Neural cell (in vitro differentiated cells): ENCODE results near the gene SLC25A23. TPM values are rescaled to one million over a fixed set of nuclear protein-coding genes. Genes with fewer than 3 reads are reported as not detected.

Experiments
- H2AFZ ChIP-seq: fragments of 200-600, 300-800 bp; sonication (generic), shearing (Covaris generic); 2 replicates; pipeline ENCODE4 v1.6.0; 2014; ENCODE audit warnings: low read depth, mild to moderate bottlenecking, antibody characterized with exemption, low read length, moderate library complexity
- H3F3A ChIP-seq: fragments of 200-600 bp; shearing (Covaris generic); 2 replicates; pipeline ENCODE4 v1.6.1; 2016; ENCODE audit warnings: mild to moderate bottlenecking, moderate library complexity, mixed read lengths, antibody characterized with exemption, low read length; ENCODE audit not compliant: insufficient read depth, poor library complexity, severe bottlenecking
- H3K27ac ChIP-seq: fragments of 200-600, 300-800 bp; sonication (generic), shearing (Covaris generic); 2 replicates; pipeline ENCODE4 v1.5.1; 2014; ENCODE audit warnings: mild to moderate bottlenecking, low read length, moderate library complexity
- H3K27me3 ChIP-seq: fragments of 300-800, 200-600 bp; sonication (generic), shearing (Covaris generic); 2 replicates; pipeline ENCODE4 v1.6.0; 2014; ENCODE audit warnings: mild to moderate bottlenecking, low read depth, low read length, moderate library complexity; ENCODE audit not compliant: insufficient read depth
- H3K36me3 ChIP-seq: fragments of 300-800, 200-600 bp; sonication (generic), shearing (Covaris generic); 2 replicates; pipeline ENCODE4 v1.5.1; 2014; ENCODE audit warnings: mild to moderate bottlenecking, antibody characterized with exemption, low read length, moderate library complexity; ENCODE audit not compliant: insufficient read depth
- H3K4me2 ChIP-seq: fragments of 300-800, 200-600 bp; sonication (generic), shearing (Covaris generic); 2 replicates; pipeline ENCODE4 v1.6.0; 2014; ENCODE audit warnings: mild to moderate bottlenecking, low read length
- H3K4me3 ChIP-seq: fragments of 300-800, 200-600 bp; sonication (generic), shearing (Covaris generic); 2 replicates; pipeline ENCODE4 v1.5.1; 2014; ENCODE audit warnings: mild to moderate bottlenecking, low read length, moderate library complexity
- H3K79me2 ChIP-seq: fragments of 200-600 bp; shearing (Covaris generic); replicated peaks from 2 replicates; pipeline ENCODE4 v1.6.0; 2014; ENCODE audit warnings: mild to moderate bottlenecking, low read length, moderate library complexity; ENCODE audit not compliant: insufficient read depth
- H3K9ac ChIP-seq: fragments of 300-800, 200-600 bp; sonication (generic), shearing (Covaris generic); 2 replicates; pipeline ENCODE4 v1.6.1; 2016; ENCODE audit warnings: mild to moderate bottlenecking, low read length, mixed read lengths
- H3K9me2 ChIP-seq: fragments of 200-600 bp; shearing (Covaris generic); 2 replicates; pipeline ENCODE4 v1.6.1; 2016; ENCODE audit warnings: mild to moderate bottlenecking, low read length, mixed read lengths; ENCODE audit not compliant: insufficient read depth
- H3K9me3 ChIP-seq: fragments of 200-600, 300-800 bp; sonication (generic), shearing (Covaris generic); 2 replicates; pipeline ENCODE4 v1.6.1; 2016; ENCODE audit warnings: mild to moderate bottlenecking, mixed run types, low read length, moderate library complexity, mixed read lengths
- H4K20me1 ChIP-seq: fragments of 200-600 bp; shearing (Covaris generic); 2 replicates; pipeline ENCODE4 v1.6.1; 2016; ENCODE audit warnings: mild to moderate bottlenecking, mixed run types; ENCODE audit not compliant: insufficient read depth
- EP300 ChIP-seq: fragments of 450-650 bp; conservative IDR thresholded peaks from 2 replicates; pipeline ENCODE4 v1.6.1; 2014; ENCODE audit warnings: antibody characterized with exemption, mild to moderate bottlenecking, moderate library complexity; ENCODE audit not compliant: poor library complexity, severe bottlenecking
- EZH2 ChIP-seq: fragments of 200-600, 300-800 bp; shearing (Covaris generic), sonication (generic); IDR thresholded peaks from 2 replicates; pipeline ENCODE4 v1.6.1; 2014; ENCODE audit warnings: antibody characterized with exemption, low read length, borderline replicate concordance, mild to moderate bottlenecking; ENCODE audit not compliant: insufficient read depth, poor library complexity, severe bottlenecking
- MXI1 ChIP-seq: fragments of 450-650 bp; conservative IDR thresholded peaks from 2 replicates; pipeline ENCODE4 v1.6.1; 2014; ENCODE audit warnings: antibody characterized with exemption, mild to moderate bottlenecking; ENCODE audit not compliant: poor library complexity, severe bottlenecking
- POLR2AphosphoS5 ChIP-seq: IDR thresholded peaks from 2 replicates; pipeline ENCODE4 v1.6.1; 2012
- RAD21 ChIP-seq: fragments of 450-650 bp; conservative IDR thresholded peaks from 2 replicates; pipeline ENCODE4 v1.6.1; 2014; ENCODE audit warnings: antibody characterized with exemption, mild to moderate bottlenecking, moderate library complexity
- SMC3 ChIP-seq: fragments of 450-650 bp; conservative IDR thresholded peaks from 2 replicates; pipeline ENCODE4 v1.6.1; 2014; ENCODE audit warnings: antibody characterized with exemption, mild to moderate bottlenecking, moderate library complexity; ENCODE audit not compliant: poor library complexity
- TAF1 ChIP-seq: IDR thresholded peaks from 2 replicates; pipeline ENCODE4 v1.6.1; 2012; ENCODE audit warnings: low read depth
- polyA plus RNA-seq: library from polyadenylated mRNA; depleted of rRNA; stranded (reverse); fragments of >200 nt; gene quantifications from 2 replicates; pipeline ENCODE4 v1.2.3, GENCODE V29; 2014
- TF ChIP-seq, protein P1 (sequence below): IDR thresholded peaks from 2 replicates; pipeline ENCODE4 v1.6.1; 2012; ENCODE audit warnings: borderline replicate concordance
- TF ChIP-seq, protein P2 (sequence below): fragments of 450-650 bp; IDR thresholded peaks from 2 replicates; pipeline ENCODE4 v1.5.1; 2014; ENCODE audit warnings: antibody characterized with exemption, mild to moderate bottlenecking, moderate library complexity; ENCODE audit not compliant: poor library complexity, severe bottlenecking

SLC25A23 gene
- polyA plus RNA-seq, 1 donor from 2014 or later = 36.3 TPM

DNA sequence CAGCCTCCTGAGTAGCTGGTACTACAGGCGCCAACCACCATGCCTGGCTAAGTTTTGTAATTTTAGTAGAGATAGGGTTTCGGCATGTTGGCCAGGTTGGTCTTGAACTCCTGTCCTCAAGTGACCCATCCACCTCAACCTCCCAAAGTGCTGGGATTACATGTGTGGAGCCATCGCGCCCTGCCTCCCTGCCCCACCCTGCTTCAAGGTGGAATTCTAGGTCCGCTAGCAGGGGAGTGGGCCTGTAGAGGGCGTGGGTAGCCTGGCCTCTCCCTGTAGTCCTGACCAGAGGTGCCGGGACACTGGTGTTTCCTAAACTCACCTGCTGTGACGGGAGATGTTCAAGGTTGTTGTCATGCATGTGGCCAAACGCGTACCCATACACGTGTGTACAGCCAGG is 26.4 kb downstream of the SLC25A23 start:
- Histone ChIP-seq H3K27me3 (no peaks in the 10 kb centered on the region), H3K9me2 (no peaks in the 10 kb centered on the region), H3K9me3 (no peaks in the 10 kb centered on the region), H3K4me3 (no peak overlapping the region), H3K79me2 (no peaks in the 10 kb centered on the region), H3F3A (no peaks in the 10 kb centered on the region), H2AFZ (no peak overlapping the region), H3K27ac (no peak overlapping the region), H3K9ac (no peak overlapping the region), H4K20me1 (no peaks in the 10 kb centered on the region), H3K36me3 (no peaks in the 10 kb centered on the region), H3K4me2 (no peak overlapping the region)
- TF ChIP-seq EP300 (no peak), TAF1 (no peak), MXI1 (no peak), SMC3 (no peak), POLR2AphosphoS5 (no peak), RAD21 (no peak), EZH2 (no peak)
- TF ChIP-seq, protein P1, sequence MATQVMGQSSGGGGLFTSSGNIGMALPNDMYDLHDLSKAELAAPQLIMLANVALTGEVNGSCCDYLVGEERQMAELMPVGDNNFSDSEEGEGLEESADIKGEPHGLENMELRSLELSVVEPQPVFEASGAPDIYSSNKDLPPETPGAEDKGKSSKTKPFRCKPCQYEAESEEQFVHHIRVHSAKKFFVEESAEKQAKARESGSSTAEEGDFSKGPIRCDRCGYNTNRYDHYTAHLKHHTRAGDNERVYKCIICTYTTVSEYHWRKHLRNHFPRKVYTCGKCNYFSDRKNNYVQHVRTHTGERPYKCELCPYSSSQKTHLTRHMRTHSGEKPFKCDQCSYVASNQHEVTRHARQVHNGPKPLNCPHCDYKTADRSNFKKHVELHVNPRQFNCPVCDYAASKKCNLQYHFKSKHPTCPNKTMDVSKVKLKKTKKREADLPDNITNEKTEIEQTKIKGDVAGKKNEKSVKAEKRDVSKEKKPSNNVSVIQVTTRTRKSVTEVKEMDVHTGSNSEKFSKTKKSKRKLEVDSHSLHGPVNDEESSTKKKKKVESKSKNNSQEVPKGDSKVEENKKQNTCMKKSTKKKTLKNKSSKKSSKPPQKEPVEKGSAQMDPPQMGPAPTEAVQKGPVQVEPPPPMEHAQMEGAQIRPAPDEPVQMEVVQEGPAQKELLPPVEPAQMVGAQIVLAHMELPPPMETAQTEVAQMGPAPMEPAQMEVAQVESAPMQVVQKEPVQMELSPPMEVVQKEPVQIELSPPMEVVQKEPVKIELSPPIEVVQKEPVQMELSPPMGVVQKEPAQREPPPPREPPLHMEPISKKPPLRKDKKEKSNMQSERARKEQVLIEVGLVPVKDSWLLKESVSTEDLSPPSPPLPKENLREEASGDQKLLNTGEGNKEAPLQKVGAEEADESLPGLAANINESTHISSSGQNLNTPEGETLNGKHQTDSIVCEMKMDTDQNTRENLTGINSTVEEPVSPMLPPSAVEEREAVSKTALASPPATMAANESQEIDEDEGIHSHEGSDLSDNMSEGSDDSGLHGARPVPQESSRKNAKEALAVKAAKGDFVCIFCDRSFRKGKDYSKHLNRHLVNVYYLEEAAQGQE = no peak
- TF ChIP-seq, protein P2, sequence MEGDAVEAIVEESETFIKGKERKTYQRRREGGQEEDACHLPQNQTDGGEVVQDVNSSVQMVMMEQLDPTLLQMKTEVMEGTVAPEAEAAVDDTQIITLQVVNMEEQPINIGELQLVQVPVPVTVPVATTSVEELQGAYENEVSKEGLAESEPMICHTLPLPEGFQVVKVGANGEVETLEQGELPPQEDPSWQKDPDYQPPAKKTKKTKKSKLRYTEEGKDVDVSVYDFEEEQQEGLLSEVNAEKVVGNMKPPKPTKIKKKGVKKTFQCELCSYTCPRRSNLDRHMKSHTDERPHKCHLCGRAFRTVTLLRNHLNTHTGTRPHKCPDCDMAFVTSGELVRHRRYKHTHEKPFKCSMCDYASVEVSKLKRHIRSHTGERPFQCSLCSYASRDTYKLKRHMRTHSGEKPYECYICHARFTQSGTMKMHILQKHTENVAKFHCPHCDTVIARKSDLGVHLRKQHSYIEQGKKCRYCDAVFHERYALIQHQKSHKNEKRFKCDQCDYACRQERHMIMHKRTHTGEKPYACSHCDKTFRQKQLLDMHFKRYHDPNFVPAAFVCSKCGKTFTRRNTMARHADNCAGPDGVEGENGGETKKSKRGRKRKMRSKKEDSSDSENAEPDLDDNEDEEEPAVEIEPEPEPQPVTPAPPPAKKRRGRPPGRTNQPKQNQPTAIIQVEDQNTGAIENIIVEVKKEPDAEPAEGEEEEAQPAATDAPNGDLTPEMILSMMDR = no peak

DNA sequence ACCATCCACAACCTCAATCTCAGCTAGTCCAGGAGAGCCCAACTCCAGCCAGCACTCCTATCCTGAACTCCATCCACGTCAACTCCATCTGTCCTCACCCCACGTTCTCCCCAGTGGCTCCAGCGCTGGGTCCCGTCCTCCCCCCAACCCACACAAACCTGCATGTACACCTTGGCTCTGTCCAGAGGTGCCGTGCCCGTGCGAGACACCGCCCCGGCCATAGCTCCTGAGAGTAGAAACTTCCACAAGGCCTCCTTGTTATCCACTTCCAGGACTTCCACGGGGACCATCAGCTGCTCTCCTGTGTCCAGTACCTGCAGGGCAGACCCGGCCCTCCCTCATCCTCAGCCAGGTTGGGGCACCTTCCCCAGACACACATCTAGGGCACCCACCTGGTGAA is 27.7 kb downstream of the SLC25A23 start:
- no peaks in the 10 kb centered on the region for H3F3A ChIP-seq
- no peak overlapping the region for H3K4me3 ChIP-seq
- no peak for TF ChIP-seq TAF1
- no peak for TF ChIP-seq MXI1
- no peak for TF ChIP-seq EZH2
- TF ChIP-seq EP300 = no peak
- TF ChIP-seq POLR2AphosphoS5 = no peak
- TF ChIP-seq SMC3 = no peak
- TF ChIP-seq, protein P1 = no peak
- TF ChIP-seq RAD21 = no peak
- TF ChIP-seq, protein P2 = no peak

More for the DNA sequence above, 27.7 kb downstream of the SLC25A23 start:
- no peaks in the 10 kb centered on the region for H3K36me3 ChIP-seq
- no peak overlapping the region for H3K4me2 ChIP-seq
- H4K20me1 ChIP-seq = no peaks in the 10 kb centered on the region
- no peaks in the 10 kb centered on the region for H3K9me3 ChIP-seq
- no peaks in the 10 kb centered on the region for H3K79me2 ChIP-seq
- no peak overlapping the region for H3K27ac ChIP-seq
- H3K9me2 ChIP-seq = no peaks in the 10 kb centered on the region
- no peak overlapping the region for H2AFZ ChIP-seq
- H3K9ac ChIP-seq = no peak overlapping the region
- H3K27me3 ChIP-seq = no peaks in the 10 kb centered on the region
